ENCODE measurements around the gene STAU1. TPM values are rescaled to one million over a fixed set of nuclear protein-coding genes. Genes with fewer than 3 reads are reported as not detected.
"Not testable (repeated sequence)": the region's sequence is repeated elsewhere in the genome, so short reads cannot be mapped to it uniquely, and the experiment has no call there.

STAU1 gene
- polyA plus RNA-seq, 12 donors = 51.1 to 561 (median 59.0) TPM

DNA sequence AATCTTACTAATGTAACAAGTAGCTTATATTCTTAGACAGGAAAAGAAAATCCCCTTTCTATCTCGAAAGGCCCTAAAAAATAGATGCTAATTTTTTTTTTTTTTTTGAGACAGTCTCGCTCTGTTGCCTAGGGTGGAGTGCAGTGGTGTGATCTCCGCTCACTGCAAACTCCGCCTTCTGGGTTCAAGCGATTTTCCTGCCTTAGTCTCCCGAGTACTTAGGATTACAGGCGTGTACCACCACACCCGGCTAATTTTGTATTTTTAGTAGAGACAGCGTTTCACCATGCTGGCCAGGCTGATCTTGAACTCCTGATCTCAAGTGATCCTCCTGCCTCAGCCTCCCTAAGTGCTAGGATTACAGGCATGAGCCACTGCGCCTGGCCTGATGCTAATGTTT, 19.3 kb downstream of the STAU1 start:
- not testable (repeated sequence) for DNase-seq

DNA sequence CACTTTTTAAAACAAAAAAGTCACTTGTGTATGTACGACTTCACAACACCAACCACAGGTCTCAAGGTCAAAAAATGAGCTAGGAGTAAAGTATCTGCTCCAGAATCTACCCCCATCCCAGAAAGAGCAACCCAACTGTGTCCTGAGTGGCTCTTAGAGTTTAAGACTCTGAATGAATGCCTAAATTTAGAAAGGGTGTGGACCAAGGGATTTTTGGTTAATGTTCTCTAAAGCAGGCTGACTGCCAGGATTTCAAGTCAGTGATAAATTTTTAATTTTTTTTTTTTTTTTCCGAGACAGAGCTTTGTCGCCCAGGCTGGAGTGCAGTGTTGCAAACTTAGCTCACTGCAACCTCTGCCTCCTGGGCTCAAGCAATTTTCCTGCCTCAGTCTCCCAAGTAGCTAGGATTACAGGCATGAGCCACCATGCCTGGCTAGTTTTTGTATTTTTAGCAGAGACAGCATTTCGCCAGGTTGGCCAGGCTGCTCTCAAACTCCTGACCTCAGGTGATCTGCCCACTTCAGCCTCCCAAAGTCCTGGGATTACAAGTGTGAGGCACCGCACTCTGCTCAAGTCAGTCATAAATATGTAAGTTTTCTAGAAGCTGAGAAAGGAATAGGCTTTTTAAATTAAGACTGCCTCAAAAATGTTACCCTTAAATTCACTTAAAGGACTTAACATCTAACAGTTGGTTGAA, 20.2 kb downstream of the STAU1 start:
- DNase-seq = peak; percentile 13

DNA sequence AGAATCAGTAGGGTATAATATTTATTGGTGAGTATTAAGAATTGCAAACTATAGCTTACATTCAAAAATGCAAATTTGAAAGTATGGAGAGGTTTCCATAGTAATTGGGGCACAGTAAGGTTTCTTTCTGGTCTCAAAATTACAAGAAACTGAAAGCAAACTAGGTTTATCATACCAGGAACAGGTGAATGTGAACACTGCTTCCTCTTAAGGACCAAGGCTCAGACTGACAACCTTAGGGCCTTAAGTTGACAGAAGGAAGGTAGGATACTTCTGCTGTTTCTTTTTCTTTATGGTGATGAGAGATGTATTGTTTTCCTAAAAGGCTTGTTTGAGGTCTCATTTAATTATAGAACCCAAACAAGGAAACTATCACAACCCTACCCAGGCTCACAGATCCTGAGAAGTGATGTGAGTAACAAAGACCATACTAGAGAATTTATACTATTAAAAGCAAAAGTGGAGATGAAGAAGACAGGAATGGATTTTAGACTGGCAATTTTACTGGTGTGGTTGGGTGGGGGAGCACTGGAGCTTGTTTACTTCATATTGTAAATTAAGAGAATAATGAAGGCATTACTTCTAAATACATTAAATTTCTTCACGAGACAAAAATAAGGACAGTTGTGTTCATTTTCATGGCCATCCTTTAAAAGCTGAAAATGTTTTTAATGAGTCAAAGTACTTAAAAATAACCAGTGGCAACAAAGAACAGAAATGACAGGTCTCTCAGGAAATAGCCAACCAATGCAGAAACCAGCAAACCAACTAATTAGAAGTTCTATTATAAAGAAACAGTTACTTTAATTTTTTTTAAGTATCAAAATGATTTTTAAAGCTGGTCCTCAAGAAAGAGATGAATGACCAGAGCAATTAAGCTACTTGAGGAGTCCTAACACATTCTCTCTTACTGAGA, 21.3 kb downstream of the STAU1 start:
- no peak for DNase-seq

DNA sequence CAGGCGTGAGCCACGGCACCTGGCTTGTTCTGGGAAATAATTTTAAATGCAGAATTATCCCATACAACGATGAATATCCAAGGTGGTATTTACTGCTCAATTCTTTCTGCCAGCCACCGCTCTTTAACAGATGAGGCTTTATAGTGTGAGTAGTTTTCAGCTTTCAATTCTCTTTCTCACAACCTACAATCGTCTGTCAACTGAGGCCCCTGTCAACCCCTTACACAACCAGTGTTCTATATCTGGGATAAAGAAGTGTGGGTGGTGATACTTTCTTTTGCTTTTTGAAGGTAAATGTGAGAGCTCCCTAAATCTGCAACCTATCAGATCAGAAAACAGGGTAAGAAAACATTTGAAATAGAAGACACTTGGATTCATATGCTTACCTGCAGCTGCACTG, 22.5 kb downstream of the STAU1 start:
- DNase-seq = no peak

DNA sequence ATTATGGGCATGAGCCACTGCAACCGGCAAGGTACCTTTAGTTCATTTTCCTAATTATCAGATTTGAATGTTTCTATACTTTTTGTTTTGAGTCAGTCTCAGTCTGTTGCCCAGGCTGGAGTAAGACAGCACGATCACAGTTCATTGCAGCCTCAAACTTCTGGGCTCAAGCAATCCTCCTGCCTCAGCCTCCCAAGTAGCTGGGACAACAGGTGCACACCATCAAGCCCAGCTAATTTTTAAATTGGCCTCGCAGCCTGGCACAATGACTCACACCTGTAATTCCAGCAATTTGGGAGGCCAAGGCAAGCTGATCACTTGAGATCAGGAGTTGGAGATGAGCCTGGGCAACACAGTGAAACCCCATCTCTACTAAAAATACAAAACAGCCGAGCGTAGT, 24.4 kb downstream of the STAU1 start:
- DNase-seq = no peak

DNA sequence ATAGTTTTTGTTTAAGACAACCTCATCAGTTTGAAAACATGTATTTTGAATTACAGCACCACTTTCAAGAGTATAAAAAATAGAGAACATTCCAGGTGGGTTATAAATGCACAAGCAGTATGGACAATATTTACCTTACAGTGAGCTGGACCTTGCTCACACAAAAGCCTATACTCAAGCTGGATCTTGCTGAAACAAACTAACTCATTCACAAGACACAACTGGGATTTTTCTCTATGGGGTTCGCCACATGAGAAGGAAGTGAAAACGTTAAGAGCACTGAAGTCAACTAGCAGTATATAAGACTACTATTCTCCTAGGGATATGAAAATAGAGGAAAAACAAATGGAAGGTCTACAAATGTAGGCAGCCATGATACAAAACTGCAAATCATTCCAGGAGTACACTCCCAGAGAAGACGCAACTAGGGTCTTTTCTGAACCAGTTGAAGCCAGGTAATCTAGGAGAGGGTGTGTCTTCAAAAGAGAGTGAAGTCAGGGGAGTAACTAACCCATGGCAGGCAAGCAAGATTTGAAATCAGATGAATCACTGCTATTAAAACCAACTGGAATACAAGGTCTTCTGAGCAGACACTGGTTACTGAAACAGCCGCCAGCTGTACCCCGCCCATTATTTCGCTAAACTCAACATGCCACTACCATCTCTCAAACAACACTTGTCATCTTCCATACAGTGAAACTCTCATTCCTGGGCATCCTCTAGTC, 26.5 kb downstream of the STAU1 start:
- DNase-seq = no peak

DNA sequence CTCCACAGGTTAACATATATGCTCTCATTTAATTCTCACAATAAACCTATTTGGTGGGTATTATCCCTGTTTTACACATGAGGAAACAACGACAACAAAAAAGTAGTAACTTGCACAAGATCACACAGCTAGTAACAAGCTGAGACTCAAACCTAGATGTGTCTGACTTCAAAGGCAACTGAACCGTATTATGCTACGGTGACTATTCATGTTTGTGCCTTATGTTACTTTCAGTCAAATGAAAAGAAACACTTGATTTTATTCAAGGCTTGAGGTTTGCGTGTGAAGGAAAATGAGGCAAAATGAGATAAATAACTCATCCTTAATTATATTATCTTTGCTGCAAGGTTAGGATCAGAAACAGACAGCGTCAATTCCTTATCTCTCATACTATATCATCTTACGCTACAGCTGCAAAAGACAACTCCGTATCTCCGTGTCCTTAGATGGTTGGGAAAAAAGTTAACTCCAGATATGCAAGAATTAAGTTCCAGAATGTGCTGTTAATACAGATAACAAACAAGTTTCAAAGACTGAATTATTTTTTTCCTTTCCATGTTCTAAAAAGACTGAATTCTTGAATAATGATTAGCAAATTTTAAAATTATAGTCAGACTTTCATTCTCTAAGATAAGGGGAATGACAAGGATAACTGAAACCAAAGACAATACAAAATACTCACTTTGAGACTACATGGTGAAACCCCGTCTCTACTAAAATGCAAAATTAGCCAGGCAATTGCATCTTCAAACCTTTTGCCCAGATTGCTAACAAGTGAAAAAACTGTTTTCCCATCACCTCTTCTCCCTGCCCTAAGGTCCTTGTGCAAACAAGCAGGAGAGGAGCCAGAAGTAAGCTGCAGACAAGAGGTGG, 27.8 kb downstream of the STAU1 start:
- DNase-seq = no peak

DNA sequence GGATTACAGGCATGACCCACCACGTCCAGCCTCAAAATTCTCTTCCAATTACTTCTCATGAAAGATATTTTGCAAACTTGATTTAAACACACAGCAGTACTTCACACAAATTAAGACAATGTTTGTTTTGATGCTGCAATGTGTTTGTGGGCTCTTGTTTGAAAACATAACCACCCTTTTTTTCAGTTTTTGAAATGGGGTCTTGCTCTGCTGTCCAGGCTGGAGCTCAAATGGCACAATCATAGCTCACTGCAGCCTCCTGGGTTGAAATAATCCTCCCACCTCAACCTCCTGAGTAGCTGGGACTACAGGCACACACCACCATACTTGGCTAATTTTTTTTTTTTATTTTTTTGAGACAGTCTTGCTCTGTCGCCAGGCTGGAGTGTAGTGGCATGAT, 31.0 kb downstream of the STAU1 start:
- no peak for DNase-seq

DNA sequence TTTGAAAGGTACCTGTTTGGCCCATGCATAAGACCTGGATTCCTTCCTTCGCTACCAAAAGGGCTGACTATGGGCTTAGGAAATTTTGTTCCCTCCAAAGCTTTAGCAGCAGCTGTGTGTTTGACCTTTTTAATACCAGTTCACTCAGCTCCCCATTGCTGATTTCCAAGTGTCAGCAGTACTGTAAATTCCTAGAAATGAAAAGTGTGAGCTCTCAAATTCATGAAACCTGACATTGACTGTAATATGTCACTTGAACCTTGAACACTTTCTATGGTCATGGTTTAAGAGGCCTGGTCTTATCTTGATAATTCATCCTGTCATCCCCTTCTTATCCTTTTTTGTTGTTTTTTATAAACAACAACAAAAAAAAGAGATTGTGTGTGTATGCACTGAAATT, 31.7 kb downstream of the STAU1 start:
- no peak for DNase-seq

DNA sequence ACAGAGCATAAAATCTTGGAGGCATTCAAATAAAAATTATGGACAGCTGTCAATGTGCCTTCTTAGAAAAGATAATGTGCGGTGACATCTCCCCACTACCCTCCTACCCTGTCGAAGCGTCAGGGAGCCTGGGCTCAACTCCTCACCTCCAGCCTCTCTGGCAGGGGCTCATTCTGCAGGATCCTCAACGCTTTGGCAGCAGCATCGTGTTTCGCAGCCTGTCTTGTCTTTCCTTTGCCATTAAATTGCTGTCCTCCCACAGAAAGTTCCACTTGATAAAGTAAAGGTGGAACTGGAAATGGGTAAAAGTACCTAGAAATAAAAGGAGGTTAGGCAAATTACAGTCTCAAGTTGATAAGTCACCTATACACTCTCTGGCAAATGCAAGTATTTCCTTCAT, 36.7 kb downstream of the STAU1 start:
- DNase-seq = no peak

DNA sequence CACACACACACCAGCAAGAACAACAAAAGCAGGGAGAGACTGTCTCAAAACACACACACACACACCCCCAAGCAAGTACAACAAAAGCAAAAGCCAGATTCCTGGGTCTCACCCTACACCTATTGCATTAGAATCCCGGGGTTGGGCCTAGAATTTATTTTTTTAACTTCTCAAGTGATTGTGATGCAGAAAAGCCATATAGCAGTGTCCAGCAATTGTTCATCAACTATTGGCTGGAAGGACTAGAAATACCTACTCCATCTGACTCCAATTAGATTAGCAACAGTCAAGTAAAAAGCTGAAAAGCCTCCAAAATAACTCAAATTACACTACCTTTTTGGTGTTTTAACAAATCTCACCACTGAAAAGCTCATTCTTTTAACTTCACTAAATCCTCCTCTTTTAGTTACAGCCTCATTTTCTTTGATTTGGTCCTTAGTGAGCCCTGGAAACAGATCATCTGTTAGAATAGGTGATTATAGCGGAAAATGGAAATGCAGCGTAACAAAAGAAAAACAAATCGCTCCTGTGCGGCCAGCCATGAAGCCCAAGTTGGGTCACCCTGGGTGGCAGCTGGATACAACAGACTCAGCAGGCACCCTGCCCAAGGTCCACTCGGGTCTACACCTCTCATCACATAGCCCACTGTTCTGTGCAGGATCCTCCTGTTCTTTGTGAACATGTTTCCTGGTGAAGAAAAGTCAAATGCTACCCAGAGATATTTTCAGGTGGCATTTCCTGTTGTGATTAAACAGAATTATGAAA, 38.7 kb downstream of the STAU1 start:
- DNase-seq = no peak

DNA sequence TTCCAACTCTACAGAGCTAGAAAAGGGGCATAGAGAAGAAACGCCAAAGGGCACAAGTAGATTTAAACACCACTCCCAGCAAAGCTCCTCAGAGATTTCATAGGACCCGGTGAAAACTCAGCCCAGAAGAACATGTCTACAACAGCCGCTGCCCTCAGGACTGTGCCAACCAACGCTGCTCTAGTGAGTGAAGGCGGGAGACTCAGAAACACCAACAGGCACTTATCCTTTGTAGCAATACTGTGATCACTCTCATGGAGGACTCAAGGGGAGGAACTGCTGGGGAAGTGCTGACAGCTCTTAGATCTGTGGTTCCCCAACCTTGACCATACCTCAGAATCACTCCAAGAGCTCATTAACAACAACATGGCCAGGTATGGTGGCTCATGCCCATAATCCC, 39.5 kb downstream of the STAU1 start:
- no peak for DNase-seq

DNA sequence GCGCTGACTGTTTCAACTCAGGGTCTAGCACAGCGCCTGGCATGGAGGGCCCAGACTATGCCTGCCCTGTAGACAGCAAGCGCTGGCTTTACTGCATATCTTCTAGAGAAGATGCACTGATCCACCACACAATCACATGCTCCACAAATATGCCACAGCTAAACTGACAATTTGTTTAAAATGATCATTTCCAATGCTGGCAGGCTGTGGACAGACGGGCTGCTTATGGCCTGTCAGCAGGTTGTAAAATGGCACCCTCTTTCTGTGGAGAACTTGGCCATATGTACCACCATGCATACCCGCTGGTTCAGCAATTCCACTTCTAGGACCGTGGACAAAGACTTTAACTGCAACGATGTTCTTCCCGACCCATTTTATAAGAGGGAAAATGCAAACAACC, 40.8 kb downstream of the STAU1 start:
- DNase-seq = no peak

DNA sequence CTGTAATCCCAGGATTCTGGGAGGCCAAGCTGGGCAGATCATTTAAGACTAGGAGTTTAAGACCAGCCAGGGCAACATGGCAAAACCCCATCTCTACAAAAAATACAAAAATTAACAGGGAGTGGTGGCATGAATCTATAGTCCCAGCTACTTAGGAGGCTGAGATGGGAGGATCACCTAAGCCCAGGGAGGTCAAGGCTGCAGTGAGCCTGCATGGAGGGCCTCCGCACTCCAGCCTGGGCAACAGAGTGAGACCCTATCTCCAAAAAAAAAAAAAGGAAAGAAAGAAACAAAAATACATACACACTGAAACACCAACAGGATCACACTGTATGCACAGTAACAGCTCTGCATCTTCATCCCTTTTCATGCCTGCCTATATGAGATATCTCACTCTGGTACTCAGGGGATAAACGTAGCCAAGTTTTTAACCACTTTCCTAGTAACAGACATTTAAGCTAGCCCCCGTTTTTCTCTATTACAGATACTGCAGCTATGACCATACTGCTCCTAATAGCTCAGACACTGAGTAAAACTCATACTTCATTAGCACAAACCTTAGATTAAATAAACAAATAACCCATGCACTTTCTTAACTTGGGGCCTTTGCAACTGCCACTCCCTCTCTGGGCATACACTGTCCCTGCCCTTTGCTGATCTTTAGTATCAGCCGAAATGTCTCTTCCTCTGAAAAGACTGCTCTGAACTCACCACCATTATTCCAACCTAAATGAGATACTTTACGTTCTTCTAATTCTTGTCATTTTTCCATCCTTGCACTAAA, 41.5 kb downstream of the STAU1 start:
- DNase-seq = no peak

DNA sequence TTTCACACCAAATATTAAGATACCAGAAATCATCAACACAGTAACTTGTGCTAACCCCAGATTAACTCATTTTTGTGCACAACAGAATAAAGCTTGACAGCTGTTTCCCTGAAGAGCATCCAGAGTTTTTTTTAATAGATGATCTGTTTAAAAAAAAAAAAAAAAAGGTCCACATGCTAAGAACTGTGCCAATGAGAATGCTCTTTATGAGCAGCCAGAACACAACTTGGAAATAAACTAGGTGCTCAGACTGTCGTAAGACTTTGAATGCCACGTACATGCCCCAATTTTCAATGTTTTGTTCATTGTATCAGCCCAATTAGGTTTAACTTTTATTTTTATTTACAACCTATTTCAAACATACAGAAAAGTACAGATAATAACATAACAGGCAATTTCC, 47.3 kb downstream of the STAU1 start:
- no peak for DNase-seq

DNA sequence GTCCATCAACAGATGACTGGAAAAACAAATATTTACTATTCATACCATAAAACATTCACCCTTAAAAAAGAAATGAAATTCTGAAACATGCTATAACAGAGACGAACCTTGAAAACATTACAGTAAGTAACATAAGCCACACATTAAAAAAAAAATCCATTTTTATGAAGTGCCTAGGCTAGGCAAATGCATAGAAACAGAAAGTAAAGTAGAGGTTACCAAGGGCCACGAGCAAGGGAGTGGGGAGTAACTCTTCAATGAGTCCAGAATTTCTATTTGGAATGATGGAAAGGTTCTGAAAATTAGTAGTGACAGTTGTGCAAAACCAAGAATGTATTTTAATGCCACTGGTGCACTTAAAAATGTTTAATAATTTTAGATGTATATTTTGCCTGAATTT, 47.7 kb downstream of the STAU1 start:
- DNase-seq = no peak

DNA sequence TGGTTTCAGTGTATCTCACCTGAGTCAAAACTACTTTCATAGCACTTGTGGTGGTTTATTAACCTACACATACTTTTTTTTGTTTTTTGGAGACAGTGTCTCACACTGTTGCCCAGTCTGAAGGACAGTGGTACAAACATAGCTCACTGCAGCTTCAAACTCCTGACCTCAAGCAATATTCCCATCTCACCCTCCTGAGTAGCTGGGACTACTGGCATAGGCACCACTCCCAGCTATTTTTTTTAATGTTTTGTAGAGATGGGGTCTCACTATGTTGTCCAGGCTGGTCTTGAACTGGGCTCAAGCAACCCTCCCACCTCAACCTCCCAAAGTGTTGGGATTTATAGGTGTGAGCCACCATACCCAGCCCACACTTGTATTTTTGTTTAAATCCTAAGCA, 49.7 kb downstream of the STAU1 start:
- no peak for DNase-seq

DNA sequence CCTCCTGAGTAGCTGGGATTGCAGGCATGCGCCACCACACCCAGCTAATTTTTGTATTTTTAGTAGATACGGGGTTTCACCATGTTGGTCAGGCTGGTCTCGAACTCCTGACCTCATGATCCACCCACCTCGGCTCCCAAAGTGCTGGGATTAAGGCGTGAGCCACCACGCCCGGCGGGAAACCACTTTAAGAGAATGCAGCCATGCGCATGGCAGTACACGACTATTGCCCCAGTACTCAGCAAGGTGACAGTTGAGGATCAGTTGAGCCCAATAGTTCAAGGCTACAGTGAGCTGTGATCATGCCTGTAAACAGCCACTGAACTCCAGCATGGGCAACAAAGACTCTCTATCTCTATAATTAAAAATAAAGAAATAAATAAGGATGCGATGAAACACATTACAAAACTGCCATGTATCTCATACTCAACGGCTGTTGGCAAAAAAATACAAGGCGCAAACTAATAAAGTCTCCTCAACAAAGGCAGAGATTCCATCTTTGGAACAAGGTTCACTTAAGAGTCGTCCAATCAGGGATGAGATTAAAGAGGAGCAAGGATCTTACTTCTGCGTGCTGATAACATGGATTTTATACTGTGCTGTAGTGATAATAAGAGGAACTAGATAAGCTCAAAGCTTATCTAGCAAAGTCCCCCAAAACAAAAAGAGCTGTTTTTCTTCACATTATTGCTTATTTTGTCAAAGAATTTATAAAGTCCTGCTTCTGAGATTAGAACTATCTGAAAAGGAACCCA, 51.1 kb downstream of the STAU1 start:
- DNase-seq = no peak

DNA sequence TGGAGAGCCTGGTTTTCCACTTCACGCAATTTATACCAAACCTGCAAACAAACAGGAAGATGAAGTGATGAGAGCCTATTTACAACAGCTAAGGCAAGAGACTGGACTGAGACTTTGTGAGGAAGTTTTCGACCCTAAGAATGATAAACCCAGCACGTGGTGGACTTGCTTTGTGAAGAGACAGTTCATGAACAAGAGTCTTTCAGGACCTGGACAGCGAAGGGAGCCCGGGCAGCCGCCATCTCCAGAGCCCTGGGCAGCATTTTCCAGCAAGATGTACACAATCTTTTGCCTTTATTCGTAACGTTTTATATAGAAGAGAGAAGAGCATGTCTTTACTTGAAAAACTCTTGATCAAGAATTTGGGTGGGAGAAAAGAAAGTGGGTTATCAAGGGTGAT, 53.3 kb downstream of the STAU1 start:
- not testable (repeated sequence) for DNase-seq
